ENCODE data around the gene RHEX. TPM values are rescaled to one million over a fixed set of nuclear protein-coding genes. Genes with fewer than 3 reads are reported as not detected.
A peak's percentile ranks its signal among the peaks of the same experiment; 100 is the strongest.

Gene RHEX
- polyA plus RNA-seq, 3 donors, result 1.6 to 3.4 (median 3.0) TPM

DNA sequence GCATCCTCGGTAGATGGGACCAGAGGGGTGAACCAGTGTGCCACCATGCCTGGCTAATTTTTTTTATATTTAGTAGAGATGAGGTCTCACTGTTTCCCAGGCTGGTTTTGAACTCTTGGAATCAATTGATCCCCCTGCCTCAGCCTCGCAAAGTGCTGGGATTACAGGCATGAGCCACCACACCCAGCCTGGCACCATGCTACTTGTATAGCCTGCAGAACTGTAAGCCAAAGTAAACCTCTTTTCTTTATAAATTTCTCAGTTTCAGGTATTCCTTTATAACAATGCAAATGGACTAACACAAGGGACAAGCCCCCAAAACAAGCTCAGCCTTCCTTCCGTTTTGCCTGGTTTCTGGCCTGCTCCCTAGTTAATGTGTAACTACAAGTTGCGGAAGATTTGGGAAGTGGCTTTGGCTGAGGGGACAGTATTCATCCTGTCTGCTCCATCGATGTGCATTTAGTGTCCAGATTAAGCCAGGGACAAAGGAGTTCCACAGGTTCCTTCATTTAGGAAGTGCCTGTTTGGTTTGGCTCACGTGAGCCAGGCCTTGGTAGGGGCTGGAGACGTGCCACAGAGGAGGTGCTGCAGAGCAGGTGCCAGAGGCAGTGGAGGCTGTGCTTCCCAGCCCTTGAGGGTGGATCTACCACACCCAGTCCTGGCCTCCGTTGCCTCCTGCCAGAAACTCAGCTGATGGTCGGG lies 59.8 kb downstream of the RHEX start:
- no peak for DNase-seq (ENCODE audit: low read depth in 3 of 3, low spot score in 2 of 3)

DNA sequence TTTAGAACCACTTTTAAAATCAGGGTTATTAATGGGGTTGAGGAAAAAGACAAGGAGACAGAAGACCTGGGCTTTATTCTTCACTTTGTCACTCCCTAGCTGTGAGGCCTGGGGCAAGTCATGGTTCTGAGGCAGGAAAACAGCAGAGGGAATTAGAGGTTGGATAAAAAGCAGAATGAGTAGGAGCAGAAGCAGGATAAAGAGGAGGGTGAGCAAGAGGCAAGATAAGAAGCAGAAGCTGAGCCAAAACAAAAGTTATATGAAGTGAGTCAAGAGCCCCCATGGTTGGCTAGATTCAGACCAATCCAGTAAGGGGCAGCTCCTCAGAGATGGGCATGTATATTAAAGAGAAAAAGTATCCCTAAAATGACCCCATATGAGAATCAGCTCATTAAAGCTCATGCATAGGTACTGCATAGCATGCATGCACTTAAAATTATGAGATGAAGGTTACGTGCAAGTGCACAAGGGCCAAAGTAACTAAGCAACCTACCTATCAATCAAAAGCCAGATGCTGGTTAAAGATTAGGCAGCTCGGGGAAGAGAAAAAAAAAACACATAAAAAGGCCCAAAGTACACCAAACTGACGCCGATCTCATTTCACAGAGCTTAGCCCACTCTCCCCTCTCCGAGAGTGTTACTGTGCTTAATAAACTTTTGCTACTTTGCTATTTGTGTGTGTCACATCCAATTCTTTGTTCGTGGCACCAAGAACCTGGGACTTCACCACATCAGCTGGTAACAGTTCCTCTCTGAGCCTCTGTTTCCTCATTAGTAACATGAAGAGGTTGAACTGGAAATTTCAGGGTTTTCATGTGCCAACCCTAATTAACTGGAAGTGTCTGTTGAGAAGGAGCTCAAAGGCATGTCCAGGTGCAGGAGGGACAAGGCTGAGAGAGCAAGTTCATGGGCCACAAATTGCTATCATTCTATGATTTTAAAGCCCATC lies 62.0 kb downstream of the RHEX start:
- no peak for DNase-seq (ENCODE audit: low read depth in 3 of 3, low spot score in 2 of 3)

DNA sequence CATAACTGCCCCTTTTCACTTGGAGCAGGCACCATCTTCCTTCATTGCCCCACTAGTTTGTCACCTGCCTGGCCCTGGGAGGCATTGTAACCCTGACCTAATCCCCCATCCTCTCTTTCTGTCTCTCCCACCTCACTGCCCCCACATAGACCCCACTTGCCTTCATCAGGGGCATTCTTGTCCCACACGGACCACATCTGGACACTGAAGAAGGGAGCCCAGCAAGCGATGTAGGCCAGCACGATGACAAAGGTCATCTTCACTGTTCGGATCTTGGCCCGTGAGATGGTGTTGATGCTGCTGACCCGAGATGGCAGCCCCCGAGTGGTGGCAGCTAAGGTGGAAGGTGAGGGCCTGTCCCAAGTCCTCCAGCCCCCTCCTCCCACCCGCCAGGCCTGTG lies 62.8 kb downstream of the RHEX start:
- DNase-seq (ENCODE audit: low read depth in 3 of 3, low spot score in 2 of 3), result no peak

DNA sequence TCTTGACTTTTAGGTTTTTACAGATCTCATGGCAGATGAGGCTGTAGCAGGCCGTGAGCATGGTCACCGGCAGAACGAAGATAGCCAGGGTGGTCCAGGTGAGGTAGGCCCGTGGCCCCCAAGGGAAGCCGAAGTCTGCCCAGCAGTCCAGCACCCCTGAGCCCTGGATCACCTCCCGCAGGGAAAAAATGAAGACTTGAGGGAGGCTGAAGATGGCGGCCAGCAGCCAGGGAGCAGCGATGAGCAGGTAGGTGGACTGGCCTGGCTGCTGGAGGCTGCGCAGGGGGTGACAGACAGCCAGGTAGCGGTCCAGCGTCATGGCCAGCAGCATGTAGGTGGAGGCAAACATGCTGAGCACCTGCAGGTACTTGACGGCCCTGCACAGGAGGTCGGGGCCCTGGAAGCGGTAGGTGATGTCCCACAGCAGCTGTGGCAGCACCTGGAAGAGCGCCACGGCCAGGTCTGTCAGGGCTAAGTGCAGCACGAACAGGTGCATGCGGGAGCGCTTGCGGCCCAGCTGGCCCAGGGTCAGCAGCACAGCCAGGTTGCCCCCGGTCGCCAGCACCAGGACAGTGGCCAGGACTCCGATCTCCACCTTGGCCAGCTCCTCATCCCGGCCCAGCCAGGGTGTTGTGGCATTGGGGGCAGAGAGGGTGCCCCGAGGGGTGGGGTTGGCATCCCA lies 63.4 kb downstream of the RHEX start:
- DNase-seq (ENCODE audit: low read depth in 3 of 3, low spot score in 2 of 3), result no peak

DNA sequence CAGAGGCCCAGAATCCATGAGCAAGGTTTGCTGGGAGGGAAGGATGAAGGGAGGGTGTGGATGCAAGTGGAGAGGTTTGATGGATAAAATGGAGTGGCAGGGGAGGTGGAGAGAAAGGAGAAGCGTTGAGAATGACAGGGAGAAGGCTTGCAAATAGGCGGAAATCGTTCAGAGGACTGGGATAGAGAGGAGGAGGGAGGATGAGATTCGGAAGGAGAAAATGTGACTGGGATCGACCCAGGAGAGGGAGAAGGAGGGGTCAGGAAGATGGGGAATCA lies 63.8 kb downstream of the RHEX start:
- DNase-seq (ENCODE audit: low read depth in 3 of 3, low spot score in 2 of 3), result no peak

DNA sequence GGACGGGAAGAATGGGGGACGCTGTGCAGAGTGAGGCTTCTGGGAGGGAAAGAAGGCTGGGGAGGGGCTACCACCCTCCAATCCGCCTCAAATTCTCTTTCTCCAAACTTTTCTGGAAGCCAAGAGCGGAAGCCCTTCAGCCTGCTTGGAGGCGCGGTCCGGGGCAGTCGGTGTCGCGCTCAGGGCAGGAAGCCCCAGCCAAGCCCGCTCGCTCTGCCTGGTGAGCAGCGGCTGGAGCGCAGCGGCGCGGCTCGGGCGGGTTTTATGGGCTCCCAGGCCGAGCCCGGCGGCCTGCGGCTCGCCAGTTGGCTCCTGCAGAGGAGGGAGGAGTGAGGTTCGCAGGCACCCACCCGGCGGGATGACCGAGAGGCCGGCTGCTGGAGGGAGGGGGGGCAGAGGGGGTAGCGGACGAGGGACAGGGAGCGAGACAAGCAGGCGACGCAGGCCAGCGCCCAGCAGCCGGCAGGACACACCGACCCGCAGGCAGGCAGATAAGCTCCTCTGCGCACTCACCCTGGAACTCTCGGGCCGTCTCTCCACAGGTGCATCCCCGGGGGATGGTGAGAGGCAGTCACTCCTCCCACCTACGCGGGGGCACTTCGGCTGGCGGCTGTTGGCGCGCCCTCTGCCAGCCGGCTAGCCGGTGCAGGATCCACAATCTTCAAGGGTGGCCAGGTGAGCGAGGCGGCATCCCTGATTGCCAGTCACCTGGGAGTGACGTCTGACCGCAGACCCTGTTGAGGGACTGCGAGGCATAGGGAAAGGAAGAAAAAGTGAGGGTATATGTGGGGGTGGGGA lies 64.4 kb downstream of the RHEX start, which contains the start of gene AVPR1B:
AVPR1B (minus strand) TSS at position 238 of the 798 bp plus-strand sequence. CDS start 498 bp downstream, outside the sequence.
- peak in 1 of 3 donors; percentile 63 for DNase-seq (ENCODE audit: low read depth in 3 of 3, low spot score in 2 of 3)

DNA sequence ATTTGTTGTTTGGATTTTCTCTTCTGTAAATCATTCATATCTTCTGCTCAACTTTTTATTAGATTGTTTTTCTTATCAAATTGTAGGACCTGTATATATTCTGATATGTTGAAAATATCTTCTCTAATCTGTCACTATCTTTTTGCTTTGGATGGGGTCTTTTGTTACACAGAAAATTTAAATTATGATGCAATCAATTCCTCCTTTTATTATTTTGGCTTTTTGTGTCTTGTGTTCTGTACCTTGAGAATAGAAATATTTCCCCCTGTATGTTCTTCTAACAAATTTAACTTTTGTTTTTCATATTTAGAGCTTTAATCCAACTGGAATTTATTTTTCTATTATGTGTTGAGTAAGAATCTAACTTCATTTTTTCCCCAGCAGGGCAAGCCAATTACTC lies 67.4 kb downstream of the RHEX start:
- no peak for DNase-seq (ENCODE audit: low read depth in 3 of 3, low spot score in 2 of 3)

DNA sequence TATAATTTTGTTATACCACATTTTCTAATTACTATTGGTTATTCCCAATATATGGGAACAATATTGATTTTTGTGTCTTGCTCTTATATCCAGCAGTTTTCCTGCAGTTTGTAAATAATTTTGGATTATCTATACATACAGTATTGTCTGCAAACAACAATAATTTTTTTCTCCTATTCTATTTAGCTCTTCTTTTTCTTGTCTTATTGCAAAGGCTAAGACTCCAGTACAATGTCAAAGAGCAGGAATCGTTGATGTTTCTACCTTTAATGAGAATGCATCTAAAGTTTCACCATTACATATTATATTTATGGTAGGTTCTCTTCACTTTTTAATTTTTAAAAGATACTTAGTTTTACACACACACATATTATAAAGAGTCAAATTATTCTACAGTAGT lies 68.3 kb downstream of the RHEX start:
- DNase-seq (ENCODE audit: low read depth in 3 of 3, low spot score in 2 of 3), result no peak

DNA sequence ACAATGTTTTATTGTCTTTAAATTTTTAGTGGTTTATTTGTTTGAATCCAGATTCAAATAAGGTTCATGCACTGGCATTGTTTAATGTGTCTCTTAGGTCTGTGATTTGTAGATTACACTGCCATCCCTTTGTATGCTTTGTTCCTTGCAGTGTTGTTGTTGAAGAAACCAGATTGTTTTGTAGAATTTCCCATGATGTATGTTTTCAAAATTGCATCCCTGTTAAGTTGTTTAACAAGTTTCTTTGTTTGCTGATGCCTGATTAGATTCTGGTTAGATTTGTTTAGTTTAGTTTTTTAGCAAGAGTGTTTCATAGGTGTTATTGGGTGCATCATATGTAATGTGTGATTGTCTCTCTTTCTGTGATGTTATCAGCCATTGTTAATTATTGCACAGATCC lies 69.7 kb downstream of the RHEX start:
- DNase-seq (ENCODE audit: low read depth in 3 of 3, low spot score in 2 of 3), result no peak

DNA sequence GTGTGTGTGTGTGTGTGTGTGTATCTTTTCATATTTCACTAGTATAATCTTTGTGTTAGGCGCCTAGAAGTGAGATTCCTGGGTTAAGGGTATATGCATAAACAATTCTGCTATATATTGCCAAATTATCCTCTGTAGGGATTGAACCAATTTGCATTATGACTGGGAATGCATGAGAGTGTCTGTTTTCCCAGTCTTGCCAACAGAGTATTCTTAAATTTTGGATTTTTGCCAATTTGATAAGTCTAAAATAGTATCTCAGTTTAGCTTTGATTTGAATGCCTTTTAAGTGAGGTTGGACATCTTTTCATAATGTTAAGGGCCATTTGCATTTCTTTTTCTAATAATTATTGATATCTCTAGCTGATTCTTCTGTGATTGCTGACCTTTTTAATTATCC lies 72.4 kb downstream of the RHEX start:
- no peak for DNase-seq (ENCODE audit: low read depth in 3 of 3, low spot score in 2 of 3)

DNA sequence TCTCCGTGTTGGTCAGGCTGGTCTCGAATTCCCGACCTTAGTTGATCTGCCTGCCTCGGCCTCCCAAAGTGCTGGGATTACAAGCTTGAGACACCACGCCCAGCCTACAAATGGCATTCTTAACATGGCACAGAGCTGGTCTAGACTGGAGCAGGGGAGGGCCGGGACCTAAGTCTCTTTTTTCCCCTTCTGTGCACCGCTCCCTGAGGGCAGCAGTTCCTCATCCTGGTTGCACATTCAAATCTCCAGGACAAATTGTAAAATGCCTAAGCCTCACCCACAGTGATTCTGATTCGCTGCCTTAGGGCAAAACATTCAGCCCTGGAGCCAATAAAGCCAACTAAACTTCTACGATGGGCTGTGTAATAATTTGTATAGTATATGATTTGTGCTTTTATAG lies 74.4 kb downstream of the RHEX start:
- DNase-seq (ENCODE audit: low read depth in 3 of 3, low spot score in 2 of 3), result no peak

DNA sequence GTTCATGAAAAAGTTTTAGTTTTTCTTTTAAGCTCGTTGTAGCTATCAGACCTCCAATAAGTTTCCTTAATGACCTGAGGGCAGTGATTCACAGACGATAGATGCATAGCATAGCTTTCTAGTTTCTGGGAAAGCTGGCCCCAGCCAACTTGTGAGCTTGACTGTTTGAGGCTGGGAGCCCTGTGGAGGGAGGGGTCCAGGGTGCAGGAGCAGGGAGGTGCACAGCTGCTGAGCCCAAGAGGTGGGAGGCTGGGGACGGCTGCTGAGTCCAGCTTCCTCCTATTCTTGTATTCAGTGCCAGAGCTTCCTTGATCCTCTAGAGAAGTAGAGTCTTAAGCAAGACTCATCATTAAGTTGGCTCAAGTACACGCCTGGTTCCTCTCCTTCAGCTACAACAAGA lies 75.2 kb downstream of the RHEX start:
- no peak for DNase-seq (ENCODE audit: low read depth in 3 of 3, low spot score in 2 of 3)

DNA sequence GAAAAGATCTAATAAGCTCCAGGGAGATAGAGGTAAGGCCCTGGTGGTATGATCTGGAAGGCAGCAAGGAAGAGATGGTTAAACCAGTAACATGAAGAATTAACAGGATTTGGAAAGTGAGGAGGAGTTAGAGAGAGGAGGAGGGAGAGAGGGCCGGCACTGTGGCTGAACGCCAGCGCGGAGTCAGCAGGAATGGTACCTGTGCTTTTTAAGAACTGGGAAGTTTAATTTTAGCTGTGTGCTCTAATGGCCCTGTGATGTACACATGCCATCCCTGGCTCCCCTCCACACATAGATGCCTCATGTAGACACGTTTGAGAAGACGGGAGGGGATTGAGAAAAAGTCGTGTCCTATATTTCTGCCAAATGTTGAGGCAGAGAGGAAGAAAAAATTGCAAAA lies 78.1 kb downstream of the RHEX start:
- DNase-seq (ENCODE audit: low read depth in 3 of 3, low spot score in 2 of 3), result no peak

DNA sequence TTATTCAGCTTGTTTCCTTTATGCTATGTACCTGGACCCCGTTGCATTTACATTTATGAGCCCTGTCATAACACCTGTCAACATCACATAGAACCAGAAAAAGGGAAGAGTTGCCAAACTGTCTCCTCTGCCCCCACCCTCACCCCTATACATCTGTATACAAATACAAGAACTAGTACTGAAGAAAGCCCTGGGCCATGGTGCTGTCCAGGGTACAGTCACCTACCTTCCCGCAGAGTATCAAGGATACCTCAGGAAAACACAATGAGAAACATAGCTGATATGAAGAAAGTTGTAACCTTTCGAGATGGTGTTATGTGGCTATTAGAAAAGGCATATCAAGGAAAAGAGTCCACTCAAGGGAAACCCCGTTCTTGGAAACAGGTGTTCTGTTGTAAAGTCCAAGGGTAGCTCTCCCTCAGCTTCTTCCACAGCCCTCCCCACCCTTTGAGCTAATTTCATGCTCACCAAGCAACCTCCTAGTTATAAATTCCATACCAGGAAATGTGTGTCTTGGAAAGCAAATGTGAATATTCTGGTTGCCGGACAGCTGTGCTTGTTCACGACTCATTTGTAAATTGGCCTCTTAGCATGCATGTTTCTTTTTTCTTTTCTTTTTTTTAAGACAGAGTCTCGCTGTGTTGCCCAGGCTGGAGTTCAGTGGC lies 80.9 kb downstream of the RHEX start:
- DNase-seq (ENCODE audit: low read depth in 3 of 3, low spot score in 2 of 3), result no peak

DNA sequence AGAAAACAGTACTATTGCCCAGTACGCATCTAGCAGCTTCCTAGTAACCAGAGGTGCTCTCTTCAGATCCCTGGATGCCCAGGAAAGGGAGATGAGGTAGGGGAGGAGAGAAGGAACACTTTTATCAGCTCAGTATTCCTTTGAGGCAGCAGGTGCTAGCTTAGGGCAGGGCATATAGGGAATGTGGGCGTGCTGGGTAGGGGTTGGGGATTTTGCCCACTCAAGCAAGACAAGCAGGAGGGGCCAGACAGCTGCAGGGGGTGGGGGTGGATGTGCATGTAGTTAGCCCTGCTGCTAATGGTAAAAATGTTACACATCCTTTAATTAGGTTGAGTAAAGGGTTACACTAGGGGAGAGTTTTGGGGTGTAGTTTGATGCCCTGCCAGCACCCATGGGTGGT lies 82.3 kb downstream of the RHEX start:
- no peak for DNase-seq (ENCODE audit: low read depth in 3 of 3, low spot score in 2 of 3)

DNA sequence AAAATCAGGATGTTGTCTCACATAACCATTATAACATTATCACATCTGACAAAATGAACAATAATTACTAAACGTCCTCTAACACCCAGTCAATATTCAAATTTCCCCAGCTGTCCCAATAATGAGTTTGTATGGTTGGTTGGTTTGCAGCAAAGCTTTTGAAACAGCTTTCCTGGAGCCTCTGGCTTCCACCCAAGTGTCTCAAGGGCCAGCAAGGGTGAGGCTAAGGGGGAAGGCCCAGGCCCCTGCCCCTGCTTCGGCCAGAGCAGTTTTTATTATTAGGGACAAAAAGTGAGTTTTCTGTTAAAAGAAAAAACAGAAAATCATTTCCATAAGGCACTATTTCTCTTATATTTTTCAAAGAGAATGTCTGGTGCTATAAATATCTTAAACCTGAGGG lies 83.3 kb downstream of the RHEX start:
- DNase-seq (ENCODE audit: low read depth in 3 of 3, low spot score in 2 of 3), result no peak

DNA sequence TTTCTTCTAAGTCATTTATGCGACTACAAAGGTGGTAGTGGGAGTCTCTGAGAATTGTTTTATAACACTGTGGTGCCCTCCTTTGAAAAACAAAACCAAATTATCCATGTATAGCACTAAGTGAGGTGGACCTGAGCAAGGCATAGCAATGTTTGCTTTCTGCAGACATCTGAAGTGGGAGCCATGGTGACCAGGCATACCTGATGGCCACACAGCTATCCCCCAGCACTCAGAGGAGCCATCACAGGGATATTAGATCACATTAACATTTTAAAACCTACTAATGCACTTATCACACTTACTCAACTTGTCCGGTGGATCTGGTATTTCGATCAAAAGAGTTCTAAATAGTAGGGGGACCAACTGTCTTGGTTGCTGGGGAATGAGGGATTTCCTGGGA lies 89.0 kb downstream of the RHEX start:
- DNase-seq (ENCODE audit: low read depth in 3 of 3, low spot score in 2 of 3), result no peak

DNA sequence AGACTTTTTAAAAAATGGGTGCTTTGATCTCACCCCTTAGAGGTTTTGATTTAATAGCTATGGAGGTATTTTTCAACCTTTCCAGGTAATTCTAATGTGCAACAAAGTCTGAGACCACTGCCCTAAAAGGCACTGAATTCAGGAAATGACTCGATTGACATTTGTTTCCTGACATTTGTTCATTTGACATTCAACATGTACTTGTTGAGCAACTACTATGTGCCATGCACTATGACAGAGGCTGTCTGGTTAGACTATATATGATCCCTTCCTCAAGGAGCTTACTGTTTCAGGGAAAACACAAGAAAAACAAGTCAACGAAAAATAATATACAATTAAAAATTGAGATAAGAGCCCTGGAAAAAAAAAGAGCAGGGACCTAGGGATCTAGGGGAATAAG lies 89.8 kb downstream of the RHEX start:
- no peak for DNase-seq (ENCODE audit: low read depth in 3 of 3, low spot score in 2 of 3)

DNA sequence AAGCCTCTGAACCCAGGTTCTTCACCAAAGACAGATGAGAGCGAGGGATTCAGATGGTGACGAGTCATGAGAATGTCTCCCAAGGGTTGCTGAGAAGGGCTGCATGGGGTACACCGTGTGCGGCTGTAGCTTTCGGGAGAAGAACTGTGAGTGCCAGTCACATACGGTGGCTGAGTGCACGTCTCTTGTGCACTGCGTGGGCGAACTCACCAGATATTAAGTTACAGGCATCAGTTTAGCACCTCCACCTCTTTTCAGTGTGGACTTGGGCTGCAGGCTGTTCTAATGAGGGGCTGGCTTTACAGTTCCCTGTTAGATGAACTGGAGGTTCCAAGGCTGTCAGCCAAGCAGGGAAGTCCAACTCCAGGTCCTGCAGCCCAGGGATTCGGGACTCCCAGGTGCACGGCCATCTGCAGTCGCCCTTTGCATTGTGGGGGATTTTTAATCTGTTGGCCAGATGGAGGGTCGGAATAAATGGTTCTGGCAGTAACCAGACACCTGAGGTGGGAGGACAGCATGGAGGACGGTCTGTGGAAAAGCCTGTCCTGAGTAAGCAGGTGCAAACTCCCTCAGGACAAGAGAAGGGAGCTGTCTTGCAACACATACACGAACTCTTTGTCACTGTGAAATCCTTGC lies 90.7 kb downstream of the RHEX start:
- no peak for DNase-seq (ENCODE audit: low read depth in 3 of 3, low spot score in 2 of 3)

DNA sequence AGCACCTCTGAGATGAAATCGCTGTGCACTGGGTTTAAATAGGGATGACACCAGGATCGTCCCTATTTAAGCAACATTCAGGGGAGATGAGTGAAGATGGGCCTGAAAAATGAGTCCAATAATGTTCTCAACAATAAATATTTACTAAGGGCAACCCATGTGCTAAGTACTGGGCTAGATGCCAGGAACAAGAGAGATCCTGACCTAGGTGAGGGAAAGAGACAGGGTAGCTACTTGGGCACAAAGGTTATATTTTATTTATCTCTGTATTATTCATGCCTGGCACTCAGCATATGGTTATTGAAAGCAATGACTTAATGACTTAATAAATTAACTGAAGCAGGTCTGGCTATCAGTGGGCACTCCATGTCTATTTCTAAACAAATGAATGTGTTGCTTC lies 91.6 kb downstream of the RHEX start:
- DNase-seq (ENCODE audit: low read depth in 3 of 3, low spot score in 2 of 3), result no peak
